Panc1 (cell line): ENCODE data around the gene MATN1. TPM values are rescaled to one million over a fixed set of nuclear protein-coding genes. Genes with fewer than 3 reads are reported as not detected.

Experiments
- ATAC-seq: fragments of 200-7000 bp; cut with Tn5 transposase; 2 replicates; pipeline ENCODE4 v1.9.1; 2020; ENCODE audit warnings: mild to moderate bottlenecking, moderate library complexity
- BruUV-seq: library from RNA; stranded (reverse); fragments of 400-500 nt; replicated peaks from 2 replicates; lab custom pipeline; 2021; lab: Mats Ljungman, UMichigan
- CTCF ChIA-PET: fragments of 300-600 bp; sonication (Branson Sonifier 250); formaldehyde crosslinking; loops from one replicate; lab custom pipeline; 2022; ENCODE audit warnings: antibody characterized with exemption; lab: Charles Lee
- POLR2A ChIA-PET: fragments of 300-600 bp; sonication (Branson Sonifier 250); formaldehyde crosslinking; loops from one replicate; lab custom pipeline; 2022; ENCODE audit warnings: antibody characterized with exemption; lab: Charles Lee
- DNase-seq: peaks from one replicate; pipeline ENCODE4 v3.0.0-alpha.2; 2010; ENCODE audit warnings: low read depth, low spot score
- H3K27ac ChIP-seq: 2 replicates; pipeline ENCODE4 v1.5.1; 2011; ENCODE audit warnings: mild to moderate bottlenecking, low read length, inconsistent platforms
- H3K27me3 ChIP-seq: fragments of 200-500 bp; sonication (Bioruptor generic); 2 replicates; pipeline ENCODE4 v1.6.0; 2014; ENCODE audit warnings: low read length, inconsistent platforms; ENCODE audit not compliant: control insufficient read depth, insufficient read depth
- H3K36me3 ChIP-seq: fragments of 200-500 bp; sonication (Bioruptor generic); 2 replicates; pipeline ENCODE4 v1.5.1; 2014; ENCODE audit warnings: inconsistent platforms, mild to moderate bottlenecking, low read length, moderate library complexity; ENCODE audit not compliant: control insufficient read depth, insufficient read depth
- H3K4me1 ChIP-seq: 2 replicates; pipeline ENCODE4 v1.5.1; 2011; ENCODE audit warnings: inconsistent platforms, mild to moderate bottlenecking, low read length, moderate library complexity; ENCODE audit not compliant: control insufficient read depth, insufficient read depth
- H3K4me3 ChIP-seq, 2 experiments: 2 replicates each; pipeline ENCODE4 v1.5.1; 2011 to 2012; ENCODE audit warnings: low read depth in 2 of 2, low read length in 2 of 2, mild to moderate bottlenecking in 2 of 2, inconsistent platforms in 1 of 2, moderate library complexity in 1 of 2
- H3K9me3 ChIP-seq: fragments of 200-500 bp; sonication (Bioruptor generic); 2 replicates; pipeline ENCODE4 v1.5.1; 2014; ENCODE audit warnings: low read depth, mild to moderate bottlenecking, inconsistent platforms, low read length, moderate library complexity; ENCODE audit not compliant: control insufficient read depth, insufficient read depth
- CTCF ChIP-seq: fragments of 450-650 bp; IDR thresholded peaks from 2 replicates; pipeline ENCODE4 v1.5.1; 2017; ENCODE audit warnings: mild to moderate bottlenecking
- POLR2AphosphoS5 ChIP-seq: IDR thresholded peaks from 2 replicates; pipeline ENCODE4 v1.6.1; 2012; ENCODE audit warnings: mild to moderate bottlenecking, low read depth, low read length, moderate library complexity
- REST ChIP-seq, 2 experiments: IDR thresholded peaks; 2 replicates each; pipeline ENCODE4 v1.6.1; 2011 to 2012; ENCODE audit warnings: low read depth in 2 of 2, control low read depth in 1 of 2, low read length in 1 of 2, mild to moderate bottlenecking in 1 of 2, moderate library complexity in 1 of 2; ENCODE audit not compliant: insufficient read depth in 1 of 2
- SIN3A ChIP-seq: IDR thresholded peaks from 2 replicates; pipeline ENCODE4 v1.6.1; 2012; ENCODE audit warnings: low read depth, mild to moderate bottlenecking, low read length, moderate library complexity, borderline replicate concordance; ENCODE audit not compliant: insufficient read depth
- TCF7L2 ChIP-seq: IDR thresholded peaks from 2 replicates; pipeline ENCODE4 v1.6.1; 2011; ENCODE audit warnings: mild to moderate bottlenecking, low read depth, low read length, inconsistent platforms
- in situ Hi-C: cut with HindIII; loops from 2 replicates; pipeline ENCODE4 v1.10.0; 2016; ENCODE audit warnings: low sequenced_read_pairs, low pct_unique_long_range_greater_than_20kb
- intact Hi-C: fragments of 100-400 bp; cut with micrococcal nuclease; formaldehyde crosslinking; loops from one replicate; pipeline ENCODE4 v1.10.0; 2022; ENCODE audit not compliant: unreplicated experiment
- total RNA-seq: library from RNA; stranded (reverse); gene quantifications from one replicate; pipeline ENCODE4 v1.2.1, GENCODE V29; 2021; ENCODE audit not compliant: unreplicated experiment

Gene MATN1
- total RNA-seq, 1 experiment from 2014 or later, result 0.59 TPM

GRCh38 chr1:30748098-30748698, 24.8 kb upstream of the MATN1 start:
- DNase-seq, result no peak
- peaks cover 15% of the 10 kb centered on the region for H3K4me1 ChIP-seq
- H3K4me3 ChIP-seq, result no peak overlapping the region
- intact Hi-C loops (no loop called here), in situ Hi-C loops (no loop called here)
- no peak overlapping the region for H3K27ac ChIP-seq
- H3K9me3 ChIP-seq, result no peaks in the 10 kb centered on the region
- no TSS peak for BruUV-seq
- TF ChIP-seq TCF7L2 (no peak), REST (IDR thresholded peaks at IDR 0.05; ENCODE audit: insufficient read depth in 1 of 2, low read depth in 2 of 2, low read length in 1 of 2) (no peak)
- POLR2A ChIA-PET, result no interaction called here
- no peaks in the 10 kb centered on the region for H3K27me3 ChIP-seq
- CTCF ChIA-PET, result interaction anchor here (1.0 kb wide), 1 partner anchor 32 kb away, joined by 3 read pairs; no protein-coding TSS in a partner anchor
- no peak for ATAC-seq
- no peaks in the 10 kb centered on the region for H3K36me3 ChIP-seq

- BruUV-seq, result no TSS peak
- H3K27ac ChIP-seq, result no peak overlapping the region
- POLR2A ChIA-PET, result no interaction called here
Measured at GRCh38 chr1:30747033-30748008, 23.9 kb upstream of the MATN1 start.

More at GRCh38 chr1:30747033-30748008, 23.9 kb upstream of the MATN1 start:
- no peaks in the 10 kb centered on the region for H3K36me3 ChIP-seq
- CTCF ChIA-PET, result no interaction called here
- no peaks in the 10 kb centered on the region for H3K27me3 ChIP-seq
- peaks cover 15% of the 10 kb centered on the region for H3K4me1 ChIP-seq
- intact Hi-C loops (no loop called here), in situ Hi-C loops (no loop called here)
- DNase-seq (no peak), ATAC-seq (no peak)
- H3K4me3 ChIP-seq, result no peak overlapping the region
- H3K9me3 ChIP-seq, result no peaks in the 10 kb centered on the region
- TF ChIP-seq POLR2AphosphoS5, result no peak
- no peak for TF ChIP-seq REST (IDR thresholded peaks at IDR 0.05; ENCODE audit: insufficient read depth in 1 of 2, low read depth in 2 of 2, low read length in 1 of 2)
- TF ChIP-seq SIN3A, result no peak
- no peak for TF ChIP-seq TCF7L2
- TF ChIP-seq CTCF, result no peak
